Testis (tissue), 2 donors: ENCODE data around the gene E2F2.

Experiments
- POLR2A ChIP-seq: fragments of 450-650 bp; IDR thresholded peaks from one replicate; pipeline ENCODE4 v1.6.1; 2017; ENCODE audit warnings: antibody characterized with exemption, mild to moderate bottlenecking, moderate library complexity
- TF ChIP-seq, protein P1 (sequence below), 3 experiments: fragments of 450-650 bp in 2 of 3; fragments of 200-600 bp in 1 of 3; sonication (generic) in 1 of 3; IDR thresholded peaks; one replicate each; pipeline ENCODE4 v1.5.1; 2016 to 2019; ENCODE audit warnings: antibody characterized with exemption in 3 of 3, mild to moderate bottlenecking in 2 of 3, moderate library complexity in 1 of 3

DNA sequence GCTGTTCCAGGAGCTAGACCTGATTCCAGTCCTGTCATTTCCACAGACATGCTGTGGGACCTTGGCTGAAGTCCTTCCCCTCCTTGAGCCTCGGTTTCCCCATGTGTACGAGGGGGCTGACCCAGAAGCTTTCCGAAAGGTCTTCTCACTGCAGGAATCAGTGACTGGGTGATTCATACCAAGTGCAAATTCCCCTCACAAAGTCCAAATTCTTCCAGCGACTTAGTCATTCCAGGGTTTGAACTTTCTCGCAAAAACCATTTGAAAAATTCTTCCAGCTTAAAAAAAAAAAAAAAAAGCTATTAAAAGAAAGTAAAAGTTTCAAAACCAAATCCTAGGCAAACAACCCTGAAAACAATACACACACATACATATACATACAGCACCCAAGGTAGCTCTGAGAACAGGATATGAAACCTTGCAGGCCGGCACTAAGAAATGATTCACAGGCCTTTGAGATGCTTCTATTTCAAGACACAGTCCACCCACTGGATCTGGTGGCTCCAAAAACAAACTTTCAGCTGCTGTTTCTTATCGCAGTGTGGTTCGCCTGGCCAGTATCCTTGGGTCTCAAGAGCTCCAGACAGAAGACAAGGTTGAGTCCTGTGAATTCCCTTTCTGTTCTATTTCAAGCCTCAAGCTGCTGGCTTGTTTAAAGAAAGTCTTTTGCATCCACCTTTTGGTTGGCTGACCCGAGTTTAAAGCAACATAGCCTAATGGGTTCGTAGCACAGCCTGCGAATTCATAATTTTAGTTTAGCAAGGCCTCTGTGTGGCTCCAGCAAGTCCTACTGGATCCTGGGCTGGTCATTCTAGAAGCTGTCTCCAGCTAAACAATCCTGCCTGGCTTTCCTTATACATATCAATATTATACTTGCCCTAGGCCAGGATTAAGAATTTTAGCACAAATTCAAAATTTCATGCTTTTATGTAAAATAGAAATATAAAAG, 46.3 kb upstream of the E2F2 start:
- TF ChIP-seq, protein P1, sequence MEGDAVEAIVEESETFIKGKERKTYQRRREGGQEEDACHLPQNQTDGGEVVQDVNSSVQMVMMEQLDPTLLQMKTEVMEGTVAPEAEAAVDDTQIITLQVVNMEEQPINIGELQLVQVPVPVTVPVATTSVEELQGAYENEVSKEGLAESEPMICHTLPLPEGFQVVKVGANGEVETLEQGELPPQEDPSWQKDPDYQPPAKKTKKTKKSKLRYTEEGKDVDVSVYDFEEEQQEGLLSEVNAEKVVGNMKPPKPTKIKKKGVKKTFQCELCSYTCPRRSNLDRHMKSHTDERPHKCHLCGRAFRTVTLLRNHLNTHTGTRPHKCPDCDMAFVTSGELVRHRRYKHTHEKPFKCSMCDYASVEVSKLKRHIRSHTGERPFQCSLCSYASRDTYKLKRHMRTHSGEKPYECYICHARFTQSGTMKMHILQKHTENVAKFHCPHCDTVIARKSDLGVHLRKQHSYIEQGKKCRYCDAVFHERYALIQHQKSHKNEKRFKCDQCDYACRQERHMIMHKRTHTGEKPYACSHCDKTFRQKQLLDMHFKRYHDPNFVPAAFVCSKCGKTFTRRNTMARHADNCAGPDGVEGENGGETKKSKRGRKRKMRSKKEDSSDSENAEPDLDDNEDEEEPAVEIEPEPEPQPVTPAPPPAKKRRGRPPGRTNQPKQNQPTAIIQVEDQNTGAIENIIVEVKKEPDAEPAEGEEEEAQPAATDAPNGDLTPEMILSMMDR (IDR thresholded peaks at IDR 0.05), result no peak
- no peak for TF ChIP-seq POLR2A
